H1 (cell line): Measurements from ENCODE around the gene AKIRIN1. TPM values are rescaled to one million over a fixed set of nuclear protein-coding genes. Genes with fewer than 3 reads are reported as not detected.

Source experiments
- ATF3 ChIP-seq: IDR thresholded peaks from 2 replicates; pipeline ENCODE4 v1.6.1; 2011; ENCODE audit warnings: low read depth, mild to moderate bottlenecking, low read length; ENCODE audit not compliant: insufficient read depth
- CHD1 ChIP-seq: IDR thresholded peaks from 2 replicates; pipeline ENCODE4 v1.6.1; 2012; ENCODE audit warnings: low read depth, low read length, improper control_type of control experiment
- CREB1 ChIP-seq: IDR thresholded peaks from 2 replicates; pipeline ENCODE4 v1.6.1; 2012; ENCODE audit warnings: inconsistent platforms
- RNF2 ChIP-seq: fragments of 200-900, 300-1000 bp; sonication (generic); IDR thresholded peaks from 2 replicates; pipeline ENCODE4 v1.7.1; 2016; ENCODE audit warnings: borderline replicate concordance, low read depth, mild to moderate bottlenecking, antibody characterized with exemption, low read length; ENCODE audit not compliant: poor library complexity, severe bottlenecking; ENCODE audit errors: missing control alignments
- SIN3A ChIP-seq, 2 experiments: IDR thresholded peaks in 1 of 2; conservative IDR thresholded peaks in 1 of 2; 2 replicates each; pipeline ENCODE4 v1.6.1; 2011 to 2012; ENCODE audit warnings: low read length in 2 of 2, improper control_type of control experiment in 1 of 2, low read depth in 1 of 2, mild to moderate bottlenecking in 1 of 2
- YY1 ChIP-seq: IDR thresholded peaks from 2 replicates; pipeline ENCODE4 v1.6.1; 2011; ENCODE audit warnings: low read depth, mild to moderate bottlenecking, low read length
- polyA plus RNA-seq, 7 experiments: library from polyadenylated mRNA; depleted of rRNA in 3 of 7; stranded (reverse) in 5 of 7; unstranded in 2 of 7; fragments of >200 nt in 5 of 7; fragments of 200-250 nt in 2 of 7; gene quantifications; 1 replicate in 5 of 7; 2 replicates in 1 of 7; 4 replicates in 1 of 7; pipeline versions ENCODE4 v1.2.1 to v1.2.3, GENCODE V29; 2011 to 2013; ENCODE audit warnings: missing spikeins in 2 of 7, mixed read lengths in 2 of 7
- total RNA-seq: library from RNA; stranded (reverse); fragmentation: NEBNext Ultra II Directional; extraction: Animal tissue kit (Norgen Biotek cat#: 25700); gene quantifications from 2 replicates; pipeline ENCODE4 v1.2.1, GENCODE V29; 2021

AKIRIN1 gene
- total and polyA plus RNA-seq, 2 of the 8 experiments (the other 6 are each of a cell fraction or from before 2014, with no cell fraction given): 148 to 236 TPM

GRCh38 chr1:38990738-38991637 lies at the start of gene AKIRIN1 (continued):
- peak; percentile 5 to 40; a peak in 2 of 4 replicates for TF ChIP-seq SIN3A (conservative IDR thresholded peaks at IDR 0.05 in 1 of 2, IDR thresholded peaks at IDR 0.05 in 1 of 2; ENCODE audit: low read depth in 1 of 2, low read length in 2 of 2)
- TF ChIP-seq ATF3: no peak
- TF ChIP-seq CHD1: peak; percentile 95
- peak; percentile 90 for TF ChIP-seq YY1
- TF ChIP-seq RNF2: no peak
- TF ChIP-seq CREB1: peak; percentile 94
